Measurements from ENCODE around the gene STMND1.
A peak's percentile ranks its signal among the peaks of the same experiment; 100 is the strongest.

The STMND1 gene

GRCh38 chr6:17096652-17097051 is 5.2 kb upstream of the STMND1 start:
- WGBS (ENCODE audit: extremely low coverage, insufficient coverage, insufficient read length): no CpG with 5 or more reads among the region's 1 CpG
- Histone ChIP-seq H3K9me3 (ENCODE audit: insufficient read depth, low read depth, low read length) (no peaks in the 10 kb centered on the region), H4K12ac (ENCODE audit: low read depth, low read length) (no peak overlapping the region), H3K23ac (ENCODE audit: low read length) (no peak overlapping the region), H3K4ac (ENCODE audit: low read depth, low read length) (no peak overlapping the region), H3K27me3 (ENCODE audit: insufficient read depth, low read length) (no peaks in the 10 kb centered on the region), H3K4me1 (ENCODE audit: control insufficient read depth in 1 of 2, insufficient read depth in 2 of 2, low read length in 2 of 2) (peaks cover 6 to 7% of the 10 kb centered on the region in 2 experiments), H2BK120ac (ENCODE audit: insufficient read depth, low read length, poor library complexity) (no peak overlapping the region), H3K18ac (ENCODE audit: low read length) (no peak overlapping the region), H3K36me3 (ENCODE audit: control insufficient read depth in 1 of 2, insufficient read depth in 2 of 2, low read length in 2 of 2) (no peaks in the 10 kb centered on the region), H4K8ac (ENCODE audit: low read depth, low read length) (no peak overlapping the region), H3K4me2 (ENCODE audit: low read length) (no peak overlapping the region), H2BK5ac (ENCODE audit: low read depth, low read length, poor library complexity) (no peak overlapping the region), H3K14ac (ENCODE audit: low read length) (no peak overlapping the region), H2AFZ (ENCODE audit: insufficient read depth, low read length, poor library complexity) (no peak overlapping the region), H2AK5ac (ENCODE audit: low read length) (no peak overlapping the region), H3K79me1 (ENCODE audit: low read length) (no peaks in the 10 kb centered on the region), H2BK12ac (ENCODE audit: low read length) (no peak overlapping the region), H3K79me2 (ENCODE audit: control insufficient read depth, insufficient read depth, low read length, poor library complexity) (no peaks in the 10 kb centered on the region), H3K9ac (ENCODE audit: low read length) (no peak overlapping the region), H3K4me3 (ENCODE audit: low read depth, low read length) (no peak overlapping the region), H3K27ac (ENCODE audit: low read depth, low read length) (no peak overlapping the region), H4K91ac (ENCODE audit: low read depth, low read length) (no peak overlapping the region)
- DNase-seq: no peak

- Histone ChIP-seq H3K36me3 (ENCODE audit: control insufficient read depth in 1 of 2, insufficient read depth in 2 of 2, low read length in 2 of 2) (no peaks in the 10 kb centered on the region), H3K4me2 (ENCODE audit: low read length) (no peak overlapping the region), H3K4ac (ENCODE audit: low read depth, low read length) (no peak overlapping the region), H3K18ac (ENCODE audit: low read length) (no peak overlapping the region), H3K9me3 (ENCODE audit: insufficient read depth, low read depth, low read length) (peaks cover 3% of the 10 kb centered on the region), H3K79me2 (ENCODE audit: control insufficient read depth, insufficient read depth, low read length, poor library complexity) (no peaks in the 10 kb centered on the region), H3K4me3 (ENCODE audit: low read depth, low read length) (no peak overlapping the region), H4K91ac (ENCODE audit: low read depth, low read length) (no peak overlapping the region), H3K4me1 (ENCODE audit: control insufficient read depth in 1 of 2, insufficient read depth in 2 of 2, low read length in 2 of 2) (peaks cover 10 to 15% of the 10 kb centered on the region in 2 experiments), H3K9ac (ENCODE audit: low read length) (no peak overlapping the region), H3K27me3 (ENCODE audit: insufficient read depth, low read length) (peaks cover 6% of the 10 kb centered on the region), H3K23ac (ENCODE audit: low read length) (no peak overlapping the region), H2BK5ac (ENCODE audit: low read depth, low read length, poor library complexity) (no peak overlapping the region), H3K79me1 (ENCODE audit: low read length) (no peaks in the 10 kb centered on the region), H3K27ac (ENCODE audit: low read depth, low read length) (no peak overlapping the region), H2BK12ac (ENCODE audit: low read length) (no peak overlapping the region), H3K14ac (ENCODE audit: low read length) (no peak overlapping the region), H2AFZ (ENCODE audit: insufficient read depth, low read length, poor library complexity) (no peak overlapping the region), H2BK120ac (ENCODE audit: insufficient read depth, low read length, poor library complexity) (no peak overlapping the region), H2AK5ac (ENCODE audit: low read length) (no peak overlapping the region), H4K8ac (ENCODE audit: low read depth, low read length) (no peak overlapping the region), H4K12ac (ENCODE audit: low read depth, low read length) (no peak overlapping the region)
- no peak for DNase-seq
- 100% methylated on average over 1 of the region's 3 CpGs for WGBS (ENCODE audit: extremely low coverage, insufficient coverage, insufficient read length)
These were observed 3.9 kb upstream of the STMND1 start for GRCh38 chr6:17097982-17098381.

- H3K36me3 ChIP-seq (ENCODE audit: control insufficient read depth in 1 of 2, insufficient read depth in 2 of 2, low read length in 2 of 2): no peaks in the 10 kb centered on the region
- no peak overlapping the region for H3K4me2 ChIP-seq (ENCODE audit: low read length)
- no peak overlapping the region for H4K91ac ChIP-seq (ENCODE audit: low read depth, low read length)
- H3K4me1 ChIP-seq (ENCODE audit: control insufficient read depth in 1 of 2, insufficient read depth in 2 of 2, low read length in 2 of 2): peaks cover 10 to 15% of the 10 kb centered on the region in 2 experiments
- no peak overlapping the region for H3K4ac ChIP-seq (ENCODE audit: low read depth, low read length)
- H3K18ac ChIP-seq (ENCODE audit: low read length): no peak overlapping the region
- DNase-seq: peak; percentile 23 to 58
- H2BK12ac ChIP-seq (ENCODE audit: low read length): no peak overlapping the region
- no peak overlapping the region for H4K12ac ChIP-seq (ENCODE audit: low read depth, low read length)
- peaks cover 3% of the 10 kb centered on the region for H3K9me3 ChIP-seq (ENCODE audit: insufficient read depth, low read depth, low read length)
- H3K14ac ChIP-seq (ENCODE audit: low read length): no peak overlapping the region
- no peak overlapping the region for H3K27ac ChIP-seq (ENCODE audit: low read depth, low read length)
- WGBS (ENCODE audit: extremely low coverage, insufficient coverage, insufficient read length): no CpG with 5 or more reads among the region's 4 CpGs
- no peak overlapping the region for H2AFZ ChIP-seq (ENCODE audit: insufficient read depth, low read length, poor library complexity)
- H3K27me3 ChIP-seq (ENCODE audit: insufficient read depth, low read length): peaks cover 6% of the 10 kb centered on the region
- H3K23ac ChIP-seq (ENCODE audit: low read length): no peak overlapping the region
- no peak overlapping the region for H2BK120ac ChIP-seq (ENCODE audit: insufficient read depth, low read length, poor library complexity)
- no peak overlapping the region for H4K8ac ChIP-seq (ENCODE audit: low read depth, low read length)
- H3K79me1 ChIP-seq (ENCODE audit: low read length): no peaks in the 10 kb centered on the region
- no peak overlapping the region for H3K4me3 ChIP-seq (ENCODE audit: low read depth, low read length)
- H2BK5ac ChIP-seq (ENCODE audit: low read depth, low read length, poor library complexity): no peak overlapping the region
- H3K9ac ChIP-seq (ENCODE audit: low read length): no peak overlapping the region
- no peak overlapping the region for H2AK5ac ChIP-seq (ENCODE audit: low read length)
- no peaks in the 10 kb centered on the region for H3K79me2 ChIP-seq (ENCODE audit: control insufficient read depth, insufficient read depth, low read length, poor library complexity)
These were observed 3.3 kb upstream of the STMND1 start for GRCh38 chr6:17098538-17098937.

- no peak for DNase-seq
- no peak overlapping the region for H3K18ac ChIP-seq (ENCODE audit: low read length)
- H3K9me3 ChIP-seq (ENCODE audit: insufficient read depth, low read depth, low read length): peaks cover 3% of the 10 kb centered on the region
- no peaks in the 10 kb centered on the region for H3K36me3 ChIP-seq (ENCODE audit: control insufficient read depth in 1 of 2, insufficient read depth in 2 of 2, low read length in 2 of 2)
- no peak overlapping the region for H2BK120ac ChIP-seq (ENCODE audit: insufficient read depth, low read length, poor library complexity)
- no peak overlapping the region for H2BK12ac ChIP-seq (ENCODE audit: low read length)
- no peak overlapping the region for H3K14ac ChIP-seq (ENCODE audit: low read length)
- H3K4me1 ChIP-seq (ENCODE audit: control insufficient read depth in 1 of 2, insufficient read depth in 2 of 2, low read length in 2 of 2): peaks cover 10 to 15% of the 10 kb centered on the region in 2 experiments
- no peak overlapping the region for H3K4ac ChIP-seq (ENCODE audit: low read depth, low read length)
- no peaks in the 10 kb centered on the region for H3K79me1 ChIP-seq (ENCODE audit: low read length)
- no CpG with 5 or more reads among the region's 5 CpGs for WGBS (ENCODE audit: extremely low coverage, insufficient coverage, insufficient read length)
- H3K27ac ChIP-seq (ENCODE audit: low read depth, low read length): no peak overlapping the region
- H2AK5ac ChIP-seq (ENCODE audit: low read length): no peak overlapping the region
- no peak overlapping the region for H4K91ac ChIP-seq (ENCODE audit: low read depth, low read length)
- H3K4me3 ChIP-seq (ENCODE audit: low read depth, low read length): no peak overlapping the region
- H3K4me2 ChIP-seq (ENCODE audit: low read length): no peak overlapping the region
- H2AFZ ChIP-seq (ENCODE audit: insufficient read depth, low read length, poor library complexity): no peak overlapping the region
- H3K23ac ChIP-seq (ENCODE audit: low read length): no peak overlapping the region
- no peak overlapping the region for H2BK5ac ChIP-seq (ENCODE audit: low read depth, low read length, poor library complexity)
- H4K12ac ChIP-seq (ENCODE audit: low read depth, low read length): no peak overlapping the region
- no peaks in the 10 kb centered on the region for H3K79me2 ChIP-seq (ENCODE audit: control insufficient read depth, insufficient read depth, low read length, poor library complexity)
- H3K9ac ChIP-seq (ENCODE audit: low read length): no peak overlapping the region
- no peak overlapping the region for H4K8ac ChIP-seq (ENCODE audit: low read depth, low read length)
- H3K27me3 ChIP-seq (ENCODE audit: insufficient read depth, low read length): peaks cover 6% of the 10 kb centered on the region
These were observed 2.3 kb upstream of the STMND1 start for GRCh38 chr6:17099401-17100059.
